T follicular helper cell (primary cell): ENCODE results near the gene TTI1.
A peak's percentile ranks its signal among the peaks of the same experiment; 100 is the strongest.

Experiments used
- DNase-seq: peaks from one replicate; pipeline ENCODE4 v3.0.0-alpha.2; 2020; ENCODE audit warnings: low read depth
- total RNA-seq, 2 experiments: gene quantifications; one replicate each; lab custom pipeline; 2026; lab: John Stamatoyannopoulos, UW

TTI1 gene
- 48.6 to 59.5 reads per million in 2 experiments for total RNA-seq

GRCh38 chr20:38033330-38034107 lies at the start of gene TTI1, which contains the start of gene RPRD1B:
TSS of gene TTI1 (minus strand) at chr20:38033456. CDS start at chr20:38013816, 19,640 bp downstream.
TSS of gene RPRD1B (plus strand) at chr20:38033746. CDS start at chr20:38033948, 202 bp downstream.
- DNase-seq, result peak; percentile 85

GRCh38 chr20:38082894-38083293 lies 49.6 kb upstream of the TTI1 start:
- no peak for DNase-seq

GRCh38 chr20:38081575-38081974 lies 48.3 kb upstream of the TTI1 start:
- no peak for DNase-seq

- no peak for DNase-seq
These were observed 46.1 kb upstream of the TTI1 start for GRCh38 chr20:38079353-38079752.

GRCh38 chr20:38078084-38078483 lies 44.8 kb upstream of the TTI1 start:
- no peak for DNase-seq

- DNase-seq, result no peak
These were observed 43.3 kb upstream of the TTI1 start for GRCh38 chr20:38076548-38076947.

- DNase-seq, result no peak
These were observed 42.1 kb upstream of the TTI1 start for GRCh38 chr20:38075161-38075998.

GRCh38 chr20:38073307-38074071 lies 40.2 kb upstream of the TTI1 start:
- no peak for DNase-seq

GRCh38 chr20:38072898-38073297 lies 39.6 kb upstream of the TTI1 start:
- DNase-seq, result no peak

GRCh38 chr20:38067717-38068365 lies 34.6 kb upstream of the TTI1 start:
- DNase-seq, result no peak

- DNase-seq, result no peak
These were observed 33.9 kb upstream of the TTI1 start for GRCh38 chr20:38066969-38067716.

GRCh38 chr20:38065764-38066375 lies 32.6 kb upstream of the TTI1 start:
- no peak for DNase-seq

- no peak for DNase-seq
These were observed 30.8 kb upstream of the TTI1 start for GRCh38 chr20:38063911-38064530.

GRCh38 chr20:38062890-38063289 lies 29.6 kb upstream of the TTI1 start:
- no peak for DNase-seq

GRCh38 chr20:38061109-38061508 lies 27.9 kb upstream of the TTI1 start:
- no peak for DNase-seq

GRCh38 chr20:38060536-38060935 lies 27.3 kb upstream of the TTI1 start:
- DNase-seq, result no peak

- DNase-seq, result no peak
These were observed 26.6 kb upstream of the TTI1 start for GRCh38 chr20:38059832-38060231.

GRCh38 chr20:38057351-38057972 lies 24.2 kb upstream of the TTI1 start:
- DNase-seq, result peak; percentile 70

GRCh38 chr20:38055848-38056247 lies 22.6 kb upstream of the TTI1 start:
- DNase-seq, result no peak
